Prostate gland (tissue), 2 donors: ENCODE data around the gene CELF4. TPM values are rescaled to one million over a fixed set of nuclear protein-coding genes. Genes with fewer than 3 reads are reported as not detected.

Source experiments
- DNase-seq: peaks from one replicate; pipeline ENCODE4 v3.0.0-alpha.2; 2019; ENCODE audit warnings: low spot score
- H3K27ac ChIP-seq, 2 donors: fragments of 200-600 bp; sonication (generic); 2 replicates each; pipeline ENCODE4 v1.5.1; 2017 to 2019
- H3K27me3 ChIP-seq: fragments of 200-600 bp; sonication (generic); replicated peaks from 2 replicates; pipeline ENCODE4 v1.5.1; 2019; ENCODE audit not compliant: insufficient read depth
- H3K36me3 ChIP-seq, 2 donors: fragments of 200-600 bp; sonication (generic); 1 replicate in 1 of 2; 2 replicates in 1 of 2; pipeline versions ENCODE4 v1.5.1 to v1.8.1; 2017 to 2019
- H3K4me1 ChIP-seq: fragments of 200-600 bp; sonication (generic); replicated peaks from 2 replicates; pipeline ENCODE4 v1.5.1; 2019
- H3K4me3 ChIP-seq, 2 donors: fragments of 200-600 bp; sonication (generic); 2 replicates each; pipeline ENCODE4 v1.5.1; 2017 to 2019
- H3K9me3 ChIP-seq: fragments of 200-600 bp; sonication (generic); 2 replicates; pipeline ENCODE4 v1.5.1; 2017
- CTCF ChIP-seq, 4 experiments: fragments of 200-600 bp in 2 of 4; fragments of 450-650 bp in 2 of 4; sonication (generic) in 2 of 4; IDR thresholded peaks; 1 replicate in 3 of 4; 2 replicates in 1 of 4; pipeline ENCODE4 v1.5.1; 2016 to 2019; ENCODE audit warnings: antibody characterized with exemption in 4 of 4, mild to moderate bottlenecking in 2 of 4, moderate library complexity in 2 of 4
- POLR2A ChIP-seq: fragments of 450-650 bp; IDR thresholded peaks from one replicate; pipeline ENCODE4 v1.6.1; 2016; ENCODE audit warnings: antibody characterized with exemption, mild to moderate bottlenecking
- POLR2AphosphoS5 ChIP-seq: sonication (generic); formaldehyde crosslinking; IDR thresholded peaks from one replicate; pipeline ENCODE4 v1.6.1; 2017; ENCODE audit warnings: antibody characterized with exemption
- WGBS: methylation state at CpG from one replicate; pipeline ENCODE4 v1.1.5; 2018; 5-methylcytosine and 5-hydroxymethylcytosine counted together
- intact Hi-C: fragments of 100-400 bp; cut with DNase I; formaldehyde crosslinking; loops from one replicate; pipeline ENCODE4 v1.14.2; 2022
- total RNA-seq, 2 donors: library from RNA; depleted of rRNA; stranded (reverse); fragments of >200 nt; gene quantifications; one replicate each; pipeline ENCODE4 v1.1.0, GENCODE V29; 2016

The CELF4 gene
- total RNA-seq, 2 donors from 2014 or later = 7.8 to 8.5 TPM

- TF ChIP-seq POLR2A (no peak), CTCF (IDR thresholded peaks at IDR 0.05) (no peak), POLR2AphosphoS5 (no peak)
- Histone ChIP-seq H3K27ac (no peak overlapping the region), H3K9me3 (no peaks in the 10 kb centered on the region), H3K36me3 (no peaks in the 10 kb centered on the region), H3K4me3 (peak overlapping the region; percentile 35 to 37), H3K27me3 (peaks cover under 1% of the 10 kb centered on the region), H3K4me1 (no peaks in the 10 kb centered on the region)
- intact Hi-C loops = no loop called here
- 2% methylated on average over 19 of the region's 19 CpGs for WGBS
- DNase-seq = peak; percentile 56
Measured at GRCh38 chr18:37564711-37565100, 892 bp downstream of the CELF4 start.

GRCh38 chr18:37563931-37564392, 1.6 kb downstream of the CELF4 start:
- Histone ChIP-seq H3K27ac (no peak overlapping the region), H3K4me1 (no peaks in the 10 kb centered on the region), H3K27me3 (no peaks in the 10 kb centered on the region), H3K36me3 (no peaks in the 10 kb centered on the region), H3K9me3 (no peaks in the 10 kb centered on the region), H3K4me3 (no peak overlapping the region)
- 34% methylated on average over 13 of the region's 13 CpGs for WGBS
- DNase-seq = no peak
- intact Hi-C loops = no loop called here
- TF ChIP-seq POLR2A = no peak
- TF ChIP-seq CTCF (IDR thresholded peaks at IDR 0.05) = no peak
- no peak for TF ChIP-seq POLR2AphosphoS5

- Histone ChIP-seq H3K4me3 (no peak overlapping the region), H3K9me3 (no peaks in the 10 kb centered on the region), H3K36me3 (no peaks in the 10 kb centered on the region), H3K27ac (no peak overlapping the region), H3K27me3 (no peaks in the 10 kb centered on the region), H3K4me1 (no peaks in the 10 kb centered on the region)
- WGBS = 9% methylated on average over 1 of the region's 1 CpG
- intact Hi-C loops = no loop called here
- DNase-seq = no peak
- TF ChIP-seq CTCF (IDR thresholded peaks at IDR 0.05) (no peak), POLR2AphosphoS5 (no peak), POLR2A (no peak)
Measured at GRCh38 chr18:37561986-37562385, 3.6 kb downstream of the CELF4 start.

- 28% methylated on average over 2 of the region's 2 CpGs for WGBS
- intact Hi-C loops = no loop called here
- Histone ChIP-seq H3K27me3 (no peaks in the 10 kb centered on the region), H3K27ac (no peak overlapping the region), H3K36me3 (no peaks in the 10 kb centered on the region), H3K9me3 (no peaks in the 10 kb centered on the region), H3K4me1 (no peaks in the 10 kb centered on the region), H3K4me3 (no peak overlapping the region)
- DNase-seq = no peak
- TF ChIP-seq POLR2A = no peak
- no peak for TF ChIP-seq CTCF (IDR thresholded peaks at IDR 0.05)
- TF ChIP-seq POLR2AphosphoS5 = no peak
Measured at GRCh38 chr18:37560003-37560402, 5.6 kb downstream of the CELF4 start.

GRCh38 chr18:37559194-37559593, 6.4 kb downstream of the CELF4 start:
- TF ChIP-seq POLR2A (no peak), POLR2AphosphoS5 (no peak), CTCF (IDR thresholded peaks at IDR 0.05) (no peak)
- Histone ChIP-seq H3K4me3 (no peak overlapping the region), H3K27me3 (no peaks in the 10 kb centered on the region), H3K9me3 (no peaks in the 10 kb centered on the region), H3K36me3 (no peaks in the 10 kb centered on the region), H3K27ac (no peak overlapping the region), H3K4me1 (no peaks in the 10 kb centered on the region)
- WGBS = 54% methylated on average over 1 of the region's 1 CpG
- no peak for DNase-seq
- intact Hi-C loops = no loop called here
